ENCODE results near the gene KCNA2. TPM values are rescaled to one million over a fixed set of nuclear protein-coding genes. Genes with fewer than 3 reads are reported as not detected.

KCNA2 gene
- total and polyA plus RNA-seq, 2 donors (not counting 1 experiment from before 2014, with no cell fraction given): 0.39 to 0.59 TPM

DNA sequence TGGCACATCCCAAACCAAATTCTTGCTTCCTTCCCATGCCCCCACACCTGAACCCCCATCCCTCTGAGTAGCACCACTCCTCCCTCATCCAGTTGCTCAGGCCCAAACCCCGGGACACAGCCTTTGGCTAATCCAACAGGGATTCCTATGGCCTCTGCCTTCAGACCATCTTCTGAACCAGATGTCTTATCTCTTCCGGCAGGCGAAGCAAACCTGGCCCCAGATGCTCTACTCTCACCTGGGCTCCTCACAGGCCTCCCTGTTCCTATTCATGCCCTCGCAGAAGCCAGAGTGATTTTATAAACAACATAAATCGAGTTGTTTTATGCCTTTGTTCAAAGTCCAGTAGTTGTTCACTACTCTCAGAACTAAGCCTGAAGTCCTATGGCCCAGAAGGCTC, 12.5 kb upstream of the KCNA2 start:
- H3K4me3 ChIP-seq (ENCODE audit: control extremely low read depth in 1 of 5, extremely low read depth in 1 of 5, insufficient read depth in 1 of 5, low read depth in 2 of 5, low read length in 4 of 5): no peak overlapping the region
- H3K27me3 Mint-ChIP-seq: peaks cover 8% of the 10 kb centered on the region
- peak overlapping the region; percentile 9 for H3K4me3 Mint-ChIP-seq
- peak overlapping the region; percentile 79 for H3K4me2 ChIP-seq (replicated peaks; ENCODE audit: low read depth, low read length, poor library complexity, severe bottlenecking)
- peak overlapping the region in 1 of 2 donors; percentile 89 for H3K27ac ChIP-seq (ENCODE audit: low read length in 2 of 2)
- DNase-seq (no peak), ATAC-seq (ENCODE audit: low read depth) (no peak)
- ChIA-PET CTCF (interaction anchor here (0.6 to 6.5 kb wide), 44 partner anchors 8 to 411 kb away, joined by 3 to 228 read pairs (median 6); partner anchors contain the start of genes CD53, KCNA2, KCNA3 and LRIF1), POLR2A (interaction anchor here (1.4 to 1.8 kb wide), 3 partner anchors 13 to 147 kb away, joined by 5 to 13 read pairs (median 5); no protein-coding TSS in a partner anchor)
- peak overlapping the region; percentile 9 for H2AFZ ChIP-seq (ENCODE audit: insufficient read depth, low read depth, low read length, poor library complexity, severe bottlenecking)
- peaks cover 0 to 5% (median 2%) of the 10 kb centered on the region in 4 experiments for H3K27me3 ChIP-seq (replicated peaks in 1 of 4; ENCODE audit: control extremely low read depth in 1 of 4, control insufficient read depth in 3 of 4, insufficient read depth in 4 of 4, low read length in 3 of 4)
- no peak for TF ChIP-seq EZH2 (IDR thresholded peaks at IDR 0.05; ENCODE audit: borderline replicate concordance, insufficient read depth, low read depth, low read length, poor library complexity, severe bottlenecking)
- TF ChIP-seq CTCF (IDR thresholded peaks at IDR 0.05): no peak
- no peaks in the 10 kb centered on the region for H3K9me3 ChIP-seq (ENCODE audit: control extremely low read depth in 1 of 3, control insufficient read depth in 2 of 3, insufficient read depth in 1 of 3, low read length in 2 of 3)
- H3K9ac ChIP-seq (ENCODE audit: low read length): no peak overlapping the region
- H3K4me1 ChIP-seq (ENCODE audit: control insufficient read depth in 2 of 2, insufficient read depth in 2 of 2, low read length in 2 of 2): peaks cover 20 to 30% of the 10 kb centered on the region in 2 donors
- H3K4me1 Mint-ChIP-seq: peaks cover 30% of the 10 kb centered on the region
- H3K27ac Mint-ChIP-seq: peak overlapping the region; percentile 95
- no peaks in the 10 kb centered on the region for H4K20me1 ChIP-seq (ENCODE audit: control insufficient read depth, insufficient read depth, low read length, poor library complexity, severe bottlenecking)
- H3K36me3 ChIP-seq (replicated peaks in 1 of 2; ENCODE audit: control extremely low read depth in 1 of 2, control insufficient read depth in 1 of 2, extremely low read depth in 1 of 2, insufficient read depth in 2 of 2, low read length in 1 of 2): no peaks in the 10 kb centered on the region
- WGBS (ENCODE audit: insufficient coverage): 86% methylated on average over 5 of the region's 5 CpGs
- no peaks in the 10 kb centered on the region for H3K79me2 ChIP-seq (ENCODE audit: control insufficient read depth, insufficient read depth, low read length)
- no peaks in the 10 kb centered on the region for H3K9me3 Mint-ChIP-seq (ENCODE audit: insufficient read depth)
- intact Hi-C loops (cut with micrococcal nuclease): loop anchor here (1.0 to 2.0 kb wide), 8 partner anchors 13 to 374 kb away; partner anchors contain the start of gene LRIF1

DNA sequence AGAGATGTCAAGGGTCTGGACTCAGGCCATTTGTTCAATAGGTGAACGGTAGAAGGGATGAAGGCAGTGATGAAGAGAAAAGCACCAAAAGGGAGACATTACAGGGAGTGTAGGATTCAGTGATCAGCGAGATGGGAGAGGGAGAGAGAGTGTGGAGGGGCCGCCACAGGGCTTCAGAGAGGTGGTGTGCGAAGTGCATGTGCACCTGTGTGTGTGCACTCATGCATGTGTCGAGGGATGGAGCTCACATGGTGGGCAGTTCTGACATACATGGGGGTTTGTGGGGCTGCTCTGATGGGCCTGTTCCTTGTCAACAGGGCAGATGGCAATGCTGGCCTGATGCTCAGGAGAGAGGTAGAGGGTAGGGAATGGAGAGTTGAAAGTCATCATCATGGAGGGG, 11.4 kb upstream of the KCNA2 start:
- intact Hi-C loops (cut with micrococcal nuclease): no loop called here
- no peak for DNase-seq

More for the DNA sequence above, 11.4 kb upstream of the KCNA2 start:
- Mint-ChIP-seq H3K4me1 (peaks cover 30% of the 10 kb centered on the region), H3K9me3 (ENCODE audit: insufficient read depth) (no peaks in the 10 kb centered on the region), H3K27ac (peak overlapping the region; percentile 27), H3K27me3 (peaks cover 9% of the 10 kb centered on the region), H3K4me3 (peak overlapping the region; percentile 17)
- no peak overlapping the region for H3K9ac ChIP-seq (ENCODE audit: low read length)
- H3K36me3 ChIP-seq (replicated peaks in 1 of 2; ENCODE audit: control extremely low read depth in 1 of 2, control insufficient read depth in 1 of 2, extremely low read depth in 1 of 2, insufficient read depth in 2 of 2, low read length in 1 of 2): no peaks in the 10 kb centered on the region
- H3K79me2 ChIP-seq (ENCODE audit: control insufficient read depth, insufficient read depth, low read length): no peaks in the 10 kb centered on the region
- 92% methylated on average over 5 of the region's 5 CpGs for WGBS (ENCODE audit: insufficient coverage)
- peaks cover 20 to 30% of the 10 kb centered on the region in 2 donors for H3K4me1 ChIP-seq (ENCODE audit: control insufficient read depth in 2 of 2, insufficient read depth in 2 of 2, low read length in 2 of 2)
- TF ChIP-seq CTCF (IDR thresholded peaks at IDR 0.05) (no peak), EZH2 (IDR thresholded peaks at IDR 0.05; ENCODE audit: borderline replicate concordance, insufficient read depth, low read depth, low read length, poor library complexity, severe bottlenecking) (no peak)
- H3K4me2 ChIP-seq (replicated peaks; ENCODE audit: low read depth, low read length, poor library complexity, severe bottlenecking): no peak overlapping the region
- no peak for ATAC-seq (ENCODE audit: low read depth)
- H2AFZ ChIP-seq (ENCODE audit: insufficient read depth, low read depth, low read length, poor library complexity, severe bottlenecking): no peak overlapping the region
- H3K9me3 ChIP-seq (ENCODE audit: control extremely low read depth in 1 of 3, control insufficient read depth in 2 of 3, insufficient read depth in 1 of 3, low read length in 2 of 3): no peaks in the 10 kb centered on the region
- no peak overlapping the region for H3K4me3 ChIP-seq (ENCODE audit: control extremely low read depth in 1 of 5, extremely low read depth in 1 of 5, insufficient read depth in 1 of 5, low read depth in 2 of 5, low read length in 4 of 5)
- H4K20me1 ChIP-seq (ENCODE audit: control insufficient read depth, insufficient read depth, low read length, poor library complexity, severe bottlenecking): no peaks in the 10 kb centered on the region
- ChIA-PET POLR2A (no interaction called here), CTCF (interaction anchor here (0.9 to 6.5 kb wide), 9 partner anchors 10 to 374 kb away, joined by 3 to 228 read pairs (median 20); partner anchors contain the start of gene KCNA2)
- no peak overlapping the region for H3K27ac ChIP-seq (ENCODE audit: low read length in 2 of 2)
- H3K27me3 ChIP-seq (replicated peaks in 1 of 4; ENCODE audit: control extremely low read depth in 1 of 4, control insufficient read depth in 3 of 4, insufficient read depth in 4 of 4, low read length in 3 of 4): peaks cover 0 to 5% (median 2%) of the 10 kb centered on the region in 4 experiments

Data from B cell (primary cell).